ENCODE measurements around the gene PIEZO2.
"Not testable (repeated sequence)": the region's sequence is repeated elsewhere in the genome, so short reads cannot be mapped to it uniquely, and the experiment has no call there.

The PIEZO2 gene

GRCh38 chr18:10928011-10928771 lies 221.2 kb downstream of the PIEZO2 start:
- no peak for DNase-seq (ENCODE audit: low read depth in 2 of 2)

- no peak for DNase-seq (ENCODE audit: low read depth in 2 of 2)
Observed at GRCh38 chr18:10927286-10927992, 221.9 kb downstream of the PIEZO2 start.

DNA sequence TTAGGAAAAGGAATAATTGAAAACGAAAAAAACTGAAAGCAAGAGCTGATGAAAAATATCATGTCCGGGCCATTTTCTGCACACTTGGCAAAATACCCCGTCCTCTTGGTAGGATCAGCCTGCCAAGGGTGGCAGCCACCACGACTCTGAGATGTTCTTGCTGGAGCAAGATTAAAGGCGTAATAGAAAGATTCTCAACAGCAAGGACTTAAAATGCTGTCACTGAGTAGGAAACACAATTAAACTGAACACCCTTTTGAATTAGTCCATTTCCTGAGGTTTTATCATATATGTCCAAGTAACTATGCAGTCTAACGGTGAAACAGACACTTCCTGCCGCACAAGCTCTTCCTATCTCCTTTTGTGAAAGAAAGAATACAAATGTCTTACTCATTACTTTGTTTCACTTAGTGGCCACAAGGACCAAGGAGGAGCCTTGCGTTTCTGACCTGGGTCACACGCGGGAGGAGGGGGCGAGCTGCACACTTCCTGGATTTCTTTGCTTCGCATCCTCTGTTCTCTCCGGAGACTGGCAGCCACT lies 222.7 kb downstream of the PIEZO2 start:
- no peak for DNase-seq (ENCODE audit: low read depth in 2 of 2)

- DNase-seq (ENCODE audit: low read depth in 2 of 2) = no peak
Observed at GRCh38 chr18:10924290-10924689, 225.1 kb downstream of the PIEZO2 start.

GRCh38 chr18:10923551-10924070 lies 225.8 kb downstream of the PIEZO2 start:
- DNase-seq (ENCODE audit: low read depth in 2 of 2) = no peak

- no peak for DNase-seq (ENCODE audit: low read depth in 2 of 2)
Observed at GRCh38 chr18:10923141-10923540, 226.2 kb downstream of the PIEZO2 start.

GRCh38 chr18:10922712-10923111 lies 226.7 kb downstream of the PIEZO2 start:
- not testable (repeated sequence) for DNase-seq (ENCODE audit: low read depth in 2 of 2)

DNA sequence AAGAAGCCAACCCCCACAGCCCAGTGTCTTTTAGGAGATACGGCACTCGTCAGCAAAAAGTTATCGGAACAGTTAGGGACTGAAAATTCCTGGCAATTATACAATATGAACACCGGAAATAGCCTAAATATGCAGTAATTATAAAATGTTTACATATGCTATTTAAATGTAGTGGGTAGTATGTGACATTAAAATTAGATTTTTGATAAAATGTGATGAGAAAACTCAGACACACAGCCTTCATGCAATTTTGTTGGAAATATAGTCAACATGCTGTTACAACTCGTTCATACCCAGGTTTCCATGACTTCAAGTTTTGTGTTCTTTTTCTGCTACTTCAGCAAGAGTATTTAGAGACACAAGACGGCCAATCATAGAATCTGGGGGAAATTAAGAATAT lies 229.1 kb downstream of the PIEZO2 start:
- not testable (repeated sequence) for DNase-seq (ENCODE audit: low read depth in 2 of 2)

- DNase-seq (ENCODE audit: low read depth in 2 of 2) = no peak
Observed at GRCh38 chr18:10919851-10920250, 229.5 kb downstream of the PIEZO2 start.

DNA sequence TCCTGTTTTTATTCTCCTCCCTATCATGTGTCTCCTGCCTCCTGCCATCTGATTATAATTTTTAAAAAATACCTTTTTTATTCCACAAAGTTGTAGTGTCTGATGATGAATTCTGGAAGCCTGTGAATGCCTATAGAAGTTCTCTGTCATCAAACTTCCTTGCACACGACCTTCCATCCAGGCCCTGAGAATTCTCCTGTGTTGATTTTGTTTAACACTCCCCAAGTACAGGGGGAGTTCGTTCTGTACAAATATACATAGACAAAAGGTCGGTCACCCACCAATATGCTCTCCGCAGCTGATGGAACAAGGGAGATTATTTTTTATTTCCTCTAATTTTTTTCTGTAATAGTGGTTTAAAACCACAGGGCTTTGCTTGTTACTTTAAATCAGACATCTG lies 232.5 kb downstream of the PIEZO2 start:
- no peak for DNase-seq (ENCODE audit: low read depth in 2 of 2)

- no peak for DNase-seq (ENCODE audit: low read depth in 2 of 2)
Observed at GRCh38 chr18:10916387-10916786, 233.0 kb downstream of the PIEZO2 start.

- DNase-seq (ENCODE audit: low read depth in 2 of 2) = not testable (repeated sequence)
Observed at GRCh38 chr18:10915748-10916147, 233.6 kb downstream of the PIEZO2 start.

GRCh38 chr18:10914610-10915009 lies 234.8 kb downstream of the PIEZO2 start:
- not testable (repeated sequence) for DNase-seq (ENCODE audit: low read depth in 2 of 2)

DNA sequence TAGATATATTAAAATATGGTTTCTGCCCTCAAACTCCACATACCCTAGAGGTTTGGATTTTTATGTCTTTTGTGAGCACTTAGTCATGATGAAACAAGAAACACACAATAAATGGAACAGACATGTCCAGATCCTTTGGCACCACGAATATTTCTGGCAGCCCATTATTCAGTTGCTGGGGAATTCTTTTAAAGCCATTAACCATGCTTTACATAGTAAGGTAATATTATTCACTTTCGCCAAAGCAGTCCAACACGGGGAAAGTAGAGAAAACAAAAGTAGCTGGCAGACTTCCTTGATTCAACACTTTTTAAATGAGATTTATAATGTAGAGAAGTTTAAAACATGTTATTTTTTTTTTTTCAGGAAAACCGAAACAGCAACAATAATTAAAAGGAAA lies 235.4 kb downstream of the PIEZO2 start:
- no peak for DNase-seq (ENCODE audit: low read depth in 2 of 2)

DNA sequence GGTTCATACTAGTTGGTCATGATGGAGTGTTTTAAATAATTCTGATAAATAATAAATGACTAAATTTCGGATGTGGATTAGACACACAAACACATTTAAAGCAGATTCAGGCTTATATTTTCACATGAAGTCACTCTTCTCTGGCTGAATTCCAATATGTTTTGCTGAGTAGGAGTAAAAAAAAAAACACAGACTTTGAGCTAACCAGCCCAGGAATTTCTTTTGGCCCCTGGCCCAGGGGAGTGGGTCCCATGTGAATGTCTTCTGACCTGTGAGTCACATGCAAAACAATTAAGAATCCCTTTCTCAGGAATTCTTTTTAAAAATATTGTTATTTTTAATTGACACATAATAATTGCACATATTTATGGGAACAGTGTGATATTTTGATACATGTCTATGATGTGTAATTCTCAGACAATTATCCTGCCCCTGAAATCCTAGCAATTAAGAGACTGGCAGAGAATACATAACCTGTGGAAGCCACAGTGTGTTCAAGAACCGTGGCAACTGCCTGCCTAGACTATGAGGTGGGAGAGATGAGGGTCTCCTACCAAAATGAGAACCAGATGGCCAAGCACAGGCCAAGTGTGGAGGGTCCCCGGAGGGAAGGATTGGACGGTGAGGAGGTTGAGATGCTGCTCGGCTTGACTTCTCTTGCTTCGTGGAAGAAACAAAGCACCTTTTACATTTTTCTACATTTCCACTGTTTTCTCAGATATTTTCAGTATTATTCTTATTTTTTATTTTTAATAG lies 236.4 kb downstream of the PIEZO2 start:
- no peak for DNase-seq (ENCODE audit: low read depth in 2 of 2)

DNA sequence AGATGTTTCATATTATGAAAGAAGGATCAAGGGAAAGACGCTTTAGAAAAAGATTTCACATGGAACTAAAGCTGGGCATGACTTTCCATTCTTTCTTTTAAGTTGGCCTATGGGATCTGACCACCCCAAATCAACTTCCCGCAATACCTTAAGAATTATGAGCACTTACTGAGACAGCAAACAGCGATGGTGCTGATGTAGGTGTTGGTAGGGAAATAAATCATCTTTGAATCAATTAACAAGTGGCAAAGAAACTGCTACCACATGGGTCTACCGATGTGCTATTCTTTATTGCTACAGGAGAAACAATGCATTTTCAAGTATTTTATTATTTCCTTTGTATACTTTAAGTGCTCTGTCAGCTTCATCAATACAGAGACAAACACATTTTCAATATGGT lies 239.6 kb downstream of the PIEZO2 start:
- DNase-seq (ENCODE audit: low read depth in 2 of 2) = no peak

DNA sequence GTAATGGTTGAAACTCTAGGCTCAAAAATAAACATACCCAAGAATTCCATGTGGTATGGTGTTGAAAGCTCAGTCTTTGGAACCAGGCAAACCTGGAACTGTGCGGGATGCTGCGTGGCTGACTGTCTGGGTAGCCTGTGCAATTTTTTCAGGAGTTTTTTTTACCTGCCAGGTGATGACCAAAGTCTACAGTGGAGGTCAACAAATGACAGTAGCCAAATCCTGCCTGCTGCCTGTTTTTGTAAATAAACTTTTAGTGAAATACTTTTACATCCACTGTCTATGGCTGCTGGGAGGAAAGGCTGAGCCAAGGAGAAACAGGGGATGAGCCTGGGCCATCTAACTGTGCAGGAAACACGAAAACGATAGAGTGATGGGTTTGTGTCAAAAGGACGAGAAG lies 240.6 kb downstream of the PIEZO2 start:
- DNase-seq (ENCODE audit: low read depth in 2 of 2) = no peak

GRCh38 chr18:10907749-10908148 lies 241.6 kb downstream of the PIEZO2 start:
- DNase-seq (ENCODE audit: low read depth in 2 of 2) = no peak

- no peak for DNase-seq (ENCODE audit: low read depth in 2 of 2)
Observed at GRCh38 chr18:10901329-10901728, 248.0 kb downstream of the PIEZO2 start.

DNA sequence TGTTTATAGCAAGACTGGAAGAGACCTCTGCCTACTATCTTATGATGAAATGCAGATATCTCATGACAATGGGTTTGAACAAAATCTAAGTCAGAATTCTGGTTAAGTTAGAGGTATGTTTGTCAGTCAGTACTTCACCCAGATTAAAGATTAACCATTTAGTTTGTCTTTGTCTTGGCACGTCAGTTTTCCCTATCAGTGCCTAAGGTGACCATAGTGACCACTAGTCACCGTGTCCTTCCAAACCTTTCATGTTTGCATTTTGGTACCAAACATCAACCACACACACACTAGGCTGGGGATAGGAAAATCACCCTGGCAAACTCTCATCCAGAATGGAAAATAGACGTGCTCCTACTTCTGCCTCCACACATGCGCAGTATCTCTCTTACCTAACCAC lies 248.9 kb downstream of the PIEZO2 start:
- DNase-seq (ENCODE audit: low read depth in 2 of 2) = no peak

GRCh38 chr18:10899481-10899880 lies 249.9 kb downstream of the PIEZO2 start:
- no peak for DNase-seq (ENCODE audit: low read depth in 2 of 2)

GRCh38 chr18:10898417-10898974 lies 250.9 kb downstream of the PIEZO2 start:
- no peak for DNase-seq (ENCODE audit: low read depth in 2 of 2)
